Measurements from ENCODE around the gene GLI1. TPM values are rescaled to one million over a fixed set of nuclear protein-coding genes. Genes with fewer than 3 reads are reported as not detected.
"Not testable (repeated sequence)": the region's sequence is repeated elsewhere in the genome, so short reads cannot be mapped to it uniquely, and the experiment has no call there.

Gene GLI1
- total RNA-seq, 2 donors from 2014 or later: 1.2 TPM; not detected in 1

DNA sequence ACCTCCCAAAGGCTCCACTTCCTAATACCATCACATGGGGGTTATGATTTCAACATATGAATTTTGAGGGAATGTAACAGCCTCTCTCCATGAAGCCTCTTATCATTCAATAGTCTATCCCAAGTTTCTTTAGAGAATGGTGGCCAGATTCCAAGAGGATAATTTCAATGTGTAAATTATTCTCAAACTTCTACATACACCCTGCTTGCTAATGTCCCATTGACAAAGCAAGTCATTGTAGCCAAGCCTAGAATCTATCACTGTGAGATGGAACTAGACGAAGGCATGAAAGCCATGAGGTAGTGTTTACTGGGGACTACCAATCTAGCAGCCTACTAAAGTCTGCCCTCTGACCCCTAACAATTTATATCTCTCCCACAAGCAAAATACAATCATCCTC, 21.2 kb upstream of the GLI1 start:
- DNase-seq (ENCODE audit: low spot score): no peak

DNA sequence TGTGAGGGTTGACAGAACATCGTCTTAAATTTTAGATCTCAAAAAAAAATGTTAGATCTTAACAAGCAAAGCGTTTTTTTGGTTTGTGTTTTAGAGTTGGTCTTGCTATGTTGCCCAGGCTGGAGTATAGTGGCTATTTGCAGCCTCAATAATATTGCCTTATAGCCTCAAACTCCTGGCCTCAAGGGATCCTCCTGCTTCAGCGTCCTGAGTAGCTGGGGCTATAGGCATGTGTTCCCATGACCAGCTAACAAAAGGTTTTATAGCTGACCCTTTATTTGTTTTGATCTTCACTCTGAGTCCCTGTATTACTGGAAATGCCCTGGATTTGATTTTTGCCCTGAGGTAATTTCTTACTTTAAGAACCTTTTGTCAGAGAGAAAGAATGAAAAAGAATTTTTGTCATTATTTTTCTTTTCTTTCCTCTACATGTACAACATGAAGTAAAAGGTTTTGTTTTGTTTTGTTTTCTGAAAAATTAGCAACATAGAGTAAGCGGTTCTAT, 19.8 kb upstream of the GLI1 start:
- no peak overlapping the region for H3K27ac ChIP-seq
- no peaks in the 10 kb centered on the region for H3K27me3 ChIP-seq
- no peaks in the 10 kb centered on the region for H3K36me3 ChIP-seq
- no peak for TF ChIP-seq CTCF (IDR thresholded peaks at IDR 0.05)
- H3K4me3 ChIP-seq: no peak overlapping the region
- no peaks in the 10 kb centered on the region for H3K9me3 ChIP-seq
- no peaks in the 10 kb centered on the region for H3K4me1 ChIP-seq
- no peak for DNase-seq (ENCODE audit: low spot score)

More for the DNA sequence above, 21.2 kb upstream of the GLI1 start:
- H3K4me3 ChIP-seq: no peak overlapping the region
- H3K27me3 ChIP-seq: no peaks in the 10 kb centered on the region
- H3K9me3 ChIP-seq: no peaks in the 10 kb centered on the region
- H3K36me3 ChIP-seq: no peaks in the 10 kb centered on the region
- no peak for TF ChIP-seq CTCF (IDR thresholded peaks at IDR 0.05)
- no peaks in the 10 kb centered on the region for H3K4me1 ChIP-seq
- no peak overlapping the region for H3K27ac ChIP-seq

GRCh38 chr12:57441393-57441792, 18.2 kb upstream of the GLI1 start:
- not testable (repeated sequence) for H3K36me3 ChIP-seq; DNase-seq (ENCODE audit: low spot score); H3K9me3 ChIP-seq; H3K4me3 ChIP-seq; H3K4me1 ChIP-seq; H3K27ac ChIP-seq; H3K27me3 ChIP-seq

DNA sequence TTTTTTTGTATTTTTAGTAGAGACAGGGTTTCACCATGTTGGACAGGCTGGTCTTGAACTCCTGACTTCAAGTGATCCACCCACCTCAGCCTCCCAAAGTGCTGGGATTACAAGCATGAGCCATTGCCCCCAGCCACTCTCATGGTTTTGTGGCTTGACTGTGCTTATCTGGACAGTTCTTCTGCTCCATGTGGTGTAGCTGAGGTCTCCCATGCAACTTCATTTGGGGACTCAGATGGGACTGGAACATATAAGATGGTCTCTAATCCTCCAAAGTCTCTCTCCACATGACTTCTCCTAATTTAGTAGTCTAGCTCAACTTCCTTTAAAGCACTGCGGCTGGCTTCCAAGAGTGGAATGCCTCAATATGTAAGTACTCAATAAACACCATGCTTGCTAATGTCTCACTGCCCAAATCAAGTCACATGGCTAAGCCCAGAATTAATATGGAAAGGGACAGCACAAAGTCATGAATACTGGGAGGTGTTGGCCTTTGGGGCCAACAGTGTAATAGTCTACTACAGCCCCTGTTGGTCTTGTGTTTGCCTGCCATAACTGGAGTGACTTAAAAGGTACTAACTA, 17.6 kb upstream of the GLI1 start:
- H3K27ac ChIP-seq: no peak overlapping the region
- no peaks in the 10 kb centered on the region for H3K27me3 ChIP-seq
- no peaks in the 10 kb centered on the region for H3K9me3 ChIP-seq
- H3K4me1 ChIP-seq: no peaks in the 10 kb centered on the region
- no peak for DNase-seq (ENCODE audit: low spot score)
- H3K4me3 ChIP-seq: no peak overlapping the region
- no peak for TF ChIP-seq CTCF (IDR thresholded peaks at IDR 0.05)
- no peaks in the 10 kb centered on the region for H3K36me3 ChIP-seq

DNA sequence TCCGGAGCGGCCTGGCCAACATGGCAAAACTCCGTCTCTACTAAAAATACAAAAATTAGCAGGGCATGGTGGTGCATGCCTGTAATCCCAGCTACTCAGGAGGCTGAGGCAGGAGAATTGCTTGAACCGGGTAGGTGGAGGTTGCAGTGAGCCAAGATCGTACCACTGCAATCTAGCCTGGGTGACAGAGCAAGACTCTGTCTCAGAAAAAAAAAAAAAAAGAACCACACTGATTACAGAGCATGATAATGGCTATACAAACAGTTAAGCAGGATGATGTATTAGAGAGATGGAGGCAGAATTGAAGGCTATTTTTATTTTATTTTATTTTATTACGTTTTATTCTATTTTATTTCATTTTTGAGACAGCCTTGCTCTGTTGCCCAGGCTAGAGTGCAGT, 15.2 kb upstream of the GLI1 start:
- H3K27ac ChIP-seq; H3K9me3 ChIP-seq; H3K4me1 ChIP-seq; H3K27me3 ChIP-seq; DNase-seq (ENCODE audit: low spot score); H3K4me3 ChIP-seq; H3K36me3 ChIP-seq: not testable (repeated sequence)

DNA sequence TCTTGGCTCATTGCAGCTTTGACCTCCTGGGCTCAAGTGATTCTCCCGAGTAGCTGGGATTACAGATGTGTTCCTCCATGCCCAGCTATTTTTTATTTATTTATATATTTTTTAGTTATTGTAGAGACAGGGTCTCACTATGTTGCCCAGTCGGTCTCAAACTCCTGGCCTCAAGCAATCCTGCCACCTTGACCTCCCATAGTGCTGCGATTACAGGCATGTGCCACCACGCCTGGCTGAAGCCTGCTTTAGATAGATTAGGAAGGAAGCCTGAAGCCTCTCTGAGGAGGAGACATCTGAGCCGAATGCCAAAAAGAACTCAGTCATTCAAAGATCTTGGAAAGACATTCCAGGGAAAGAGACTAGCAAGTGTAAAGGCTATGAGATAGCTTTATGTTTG, 14.8 kb upstream of the GLI1 start:
- Histone ChIP-seq H3K27me3 (no peaks in the 10 kb centered on the region), H3K4me1 (no peaks in the 10 kb centered on the region), H3K4me3 (no peak overlapping the region), H3K36me3 (no peaks in the 10 kb centered on the region), H3K9me3 (no peaks in the 10 kb centered on the region), H3K27ac (no peak overlapping the region)
- DNase-seq (ENCODE audit: low spot score): no peak
- TF ChIP-seq CTCF (IDR thresholded peaks at IDR 0.05): no peak

DNA sequence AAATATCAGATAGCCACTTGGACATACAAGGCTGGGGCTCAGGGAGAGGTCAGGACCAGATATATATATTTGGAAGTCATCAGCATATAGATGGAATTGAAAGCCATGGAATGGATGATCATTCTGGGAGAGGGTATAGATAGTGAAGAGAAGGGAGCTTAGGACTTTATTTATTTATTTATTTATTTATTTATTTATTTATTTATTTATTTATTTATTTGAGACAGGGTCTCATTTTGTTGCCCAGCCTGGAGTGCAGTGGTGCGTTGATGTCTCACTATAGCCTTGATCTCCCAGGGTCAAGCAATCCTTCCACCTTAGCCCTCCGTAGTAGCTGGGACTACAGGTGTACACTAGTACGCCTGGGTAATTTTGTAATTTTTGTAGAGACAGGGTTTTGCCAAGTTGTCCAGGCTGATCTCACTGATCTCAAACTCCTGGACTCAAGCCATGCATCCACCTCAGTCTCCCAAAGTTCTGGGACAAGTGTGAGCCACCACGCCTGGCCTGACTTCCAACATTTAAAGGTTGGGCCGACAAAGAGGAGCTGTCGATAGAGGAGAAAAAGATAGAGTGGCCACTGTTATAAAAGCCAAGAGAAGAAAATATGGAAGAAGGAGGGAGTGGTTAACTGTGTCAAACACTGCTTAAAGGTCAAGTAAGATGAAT, 13.2 kb upstream of the GLI1 start:
- Histone ChIP-seq H3K4me3 (no peak overlapping the region), H3K36me3 (no peaks in the 10 kb centered on the region), H3K9me3 (no peaks in the 10 kb centered on the region), H3K27ac (no peak overlapping the region), H3K27me3 (no peaks in the 10 kb centered on the region), H3K4me1 (no peaks in the 10 kb centered on the region)
- no peak for DNase-seq (ENCODE audit: low spot score)
- no peak for TF ChIP-seq CTCF (IDR thresholded peaks at IDR 0.05)

All from right atrium auricular region (tissue), 2 donors.